Endothelial cell of umbilical vein (primary cell): Measurements from ENCODE around the gene COL4A1.

Experiments
- EZH2 ChIP-seq: IDR thresholded peaks from 2 replicates; pipeline ENCODE4 v1.6.1; 2012; ENCODE audit warnings: borderline replicate concordance, low read depth, mild to moderate bottlenecking, moderate library complexity, low read length, inconsistent platforms; ENCODE audit not compliant: severe bottlenecking
- JUN ChIP-seq: IDR thresholded peaks from 2 replicates; pipeline ENCODE4 v1.6.1; 2011; ENCODE audit warnings: borderline replicate concordance, low read depth; ENCODE audit not compliant: insufficient read length, insufficient read depth
- POLR2A ChIP-seq: IDR thresholded peaks from 2 replicates; pipeline ENCODE4 v1.6.1; 2012; ENCODE audit warnings: low read depth, mild to moderate bottlenecking, control low read depth, low read length
- TF ChIP-seq, protein P1 (sequence below), 2 donors: IDR thresholded peaks; 1 replicate in 1 of 2; 2 replicates in 1 of 2; pipeline ENCODE4 v1.5.1; 2011; ENCODE audit warnings: low read length in 2 of 2, mild to moderate bottlenecking in 2 of 2, moderate library complexity in 2 of 2, control low read depth in 1 of 2, inconsistent platforms in 1 of 2, low read depth in 1 of 2; ENCODE audit not compliant: insufficient read depth in 1 of 2; ENCODE audit errors: extremely low read depth in 1 of 2
- TF ChIP-seq, protein P2 (sequence below): IDR thresholded peaks from 2 replicates; pipeline ENCODE4 v1.6.1; 2011; ENCODE audit not compliant: insufficient read depth, insufficient read length

DNA sequence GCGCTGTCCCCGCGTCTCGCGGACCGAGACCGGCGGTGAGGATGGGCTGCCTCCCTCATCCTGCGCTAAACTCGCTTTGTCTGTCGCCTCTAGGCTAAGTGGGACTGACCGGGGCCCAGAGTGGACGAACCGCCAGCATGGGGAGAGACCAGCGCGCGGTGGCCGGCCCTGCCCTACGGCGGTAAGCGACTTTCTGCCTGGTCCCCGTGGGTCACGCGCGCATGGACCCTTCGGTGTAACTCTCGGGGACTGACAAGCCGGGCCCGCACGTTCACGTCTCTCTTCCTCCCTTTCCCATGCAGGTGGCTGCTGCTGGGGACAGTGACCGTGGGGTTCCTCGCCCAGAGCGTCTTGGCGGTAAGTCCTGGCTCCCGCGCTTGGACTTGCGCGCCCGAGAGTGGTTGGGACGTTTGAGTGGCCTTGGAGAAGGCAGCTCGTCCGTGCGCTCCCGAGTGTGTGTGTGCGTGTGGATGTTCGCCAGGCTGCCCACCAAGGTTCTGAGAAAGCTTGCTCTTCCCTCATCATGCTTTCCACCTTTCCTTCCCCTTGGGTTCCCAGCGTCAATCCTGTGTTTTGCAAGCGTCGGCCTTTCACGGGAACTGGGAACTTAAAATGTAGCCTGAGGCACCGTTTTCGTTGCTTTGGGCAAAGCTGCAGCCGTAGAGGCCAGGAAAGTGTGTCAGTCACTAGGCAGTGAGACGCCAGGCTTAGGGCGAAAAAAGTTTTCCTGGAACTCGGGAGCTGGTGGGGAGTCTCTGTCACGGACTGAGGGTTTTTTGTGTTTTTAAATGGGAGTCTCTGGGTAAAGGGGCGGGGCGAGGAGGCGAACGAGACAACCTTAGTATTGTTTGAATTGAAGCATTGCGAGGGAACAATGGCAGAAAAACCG lies 1.1 kb upstream of the COL4A1 start:
- TF ChIP-seq, protein P1, sequence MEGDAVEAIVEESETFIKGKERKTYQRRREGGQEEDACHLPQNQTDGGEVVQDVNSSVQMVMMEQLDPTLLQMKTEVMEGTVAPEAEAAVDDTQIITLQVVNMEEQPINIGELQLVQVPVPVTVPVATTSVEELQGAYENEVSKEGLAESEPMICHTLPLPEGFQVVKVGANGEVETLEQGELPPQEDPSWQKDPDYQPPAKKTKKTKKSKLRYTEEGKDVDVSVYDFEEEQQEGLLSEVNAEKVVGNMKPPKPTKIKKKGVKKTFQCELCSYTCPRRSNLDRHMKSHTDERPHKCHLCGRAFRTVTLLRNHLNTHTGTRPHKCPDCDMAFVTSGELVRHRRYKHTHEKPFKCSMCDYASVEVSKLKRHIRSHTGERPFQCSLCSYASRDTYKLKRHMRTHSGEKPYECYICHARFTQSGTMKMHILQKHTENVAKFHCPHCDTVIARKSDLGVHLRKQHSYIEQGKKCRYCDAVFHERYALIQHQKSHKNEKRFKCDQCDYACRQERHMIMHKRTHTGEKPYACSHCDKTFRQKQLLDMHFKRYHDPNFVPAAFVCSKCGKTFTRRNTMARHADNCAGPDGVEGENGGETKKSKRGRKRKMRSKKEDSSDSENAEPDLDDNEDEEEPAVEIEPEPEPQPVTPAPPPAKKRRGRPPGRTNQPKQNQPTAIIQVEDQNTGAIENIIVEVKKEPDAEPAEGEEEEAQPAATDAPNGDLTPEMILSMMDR (IDR thresholded peaks at IDR 0.05; ENCODE audit: extremely low read depth in 1 of 2, insufficient read depth in 1 of 2, low read depth in 1 of 2, low read length in 2 of 2) = no peak
- no peak for TF ChIP-seq POLR2A
- TF ChIP-seq, protein P2, sequence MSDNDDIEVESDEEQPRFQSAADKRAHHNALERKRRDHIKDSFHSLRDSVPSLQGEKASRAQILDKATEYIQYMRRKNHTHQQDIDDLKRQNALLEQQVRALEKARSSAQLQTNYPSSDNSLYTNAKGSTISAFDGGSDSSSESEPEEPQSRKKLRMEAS = no peak
- no peak for TF ChIP-seq JUN
- no peak for TF ChIP-seq EZH2
